ENCODE results near the gene SKA2.

DNA sequence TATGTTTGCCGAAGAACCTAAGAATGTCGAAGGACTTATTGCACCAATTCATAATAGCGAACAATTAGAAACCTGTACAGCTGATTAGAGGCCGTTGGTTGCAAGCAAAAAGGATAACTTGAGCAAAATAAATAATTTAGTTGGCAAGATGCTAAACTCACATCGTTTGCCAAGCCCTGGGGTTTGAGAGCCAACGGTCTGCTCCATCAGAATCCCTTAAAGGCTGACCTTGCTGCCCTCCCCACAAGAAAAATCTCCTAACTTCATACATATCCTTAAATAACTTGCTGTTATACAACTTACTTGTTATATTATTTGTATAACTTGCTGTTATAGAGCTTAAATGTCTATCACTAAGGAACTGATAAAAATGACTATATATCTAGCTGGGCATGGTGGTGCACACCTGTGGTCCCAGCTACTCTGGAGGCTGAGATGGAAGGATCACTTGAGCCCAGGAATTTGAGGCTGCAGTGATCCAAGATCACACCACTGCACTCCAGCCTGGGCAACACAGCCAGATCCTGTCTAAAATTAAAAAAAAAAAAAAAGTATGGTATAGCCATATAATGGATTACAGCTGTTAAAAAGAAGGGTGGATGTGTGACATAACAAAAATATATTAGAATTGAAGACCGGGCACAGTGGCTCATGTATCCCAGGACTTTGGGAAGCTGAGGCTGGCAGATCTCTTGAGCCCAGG, 46.4 kb downstream of the SKA2 start:
- TF ChIP-seq, protein P1, sequence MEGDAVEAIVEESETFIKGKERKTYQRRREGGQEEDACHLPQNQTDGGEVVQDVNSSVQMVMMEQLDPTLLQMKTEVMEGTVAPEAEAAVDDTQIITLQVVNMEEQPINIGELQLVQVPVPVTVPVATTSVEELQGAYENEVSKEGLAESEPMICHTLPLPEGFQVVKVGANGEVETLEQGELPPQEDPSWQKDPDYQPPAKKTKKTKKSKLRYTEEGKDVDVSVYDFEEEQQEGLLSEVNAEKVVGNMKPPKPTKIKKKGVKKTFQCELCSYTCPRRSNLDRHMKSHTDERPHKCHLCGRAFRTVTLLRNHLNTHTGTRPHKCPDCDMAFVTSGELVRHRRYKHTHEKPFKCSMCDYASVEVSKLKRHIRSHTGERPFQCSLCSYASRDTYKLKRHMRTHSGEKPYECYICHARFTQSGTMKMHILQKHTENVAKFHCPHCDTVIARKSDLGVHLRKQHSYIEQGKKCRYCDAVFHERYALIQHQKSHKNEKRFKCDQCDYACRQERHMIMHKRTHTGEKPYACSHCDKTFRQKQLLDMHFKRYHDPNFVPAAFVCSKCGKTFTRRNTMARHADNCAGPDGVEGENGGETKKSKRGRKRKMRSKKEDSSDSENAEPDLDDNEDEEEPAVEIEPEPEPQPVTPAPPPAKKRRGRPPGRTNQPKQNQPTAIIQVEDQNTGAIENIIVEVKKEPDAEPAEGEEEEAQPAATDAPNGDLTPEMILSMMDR (IDR thresholded peaks at IDR 0.05) = no peak
- TF ChIP-seq POLR2A (IDR thresholded peaks at IDR 0.05) = no peak
